ENCODE measurements around the gene GRM8. TPM values are rescaled to one million over a fixed set of nuclear protein-coding genes. Genes with fewer than 3 reads are reported as not detected.

The GRM8 gene
- total and polyA plus RNA-seq, 9 of the 15 experiments (the other 6 are each of a cell fraction or from before 2014, with no cell fraction given) = 0.13 TPM; not detected in 7

DNA sequence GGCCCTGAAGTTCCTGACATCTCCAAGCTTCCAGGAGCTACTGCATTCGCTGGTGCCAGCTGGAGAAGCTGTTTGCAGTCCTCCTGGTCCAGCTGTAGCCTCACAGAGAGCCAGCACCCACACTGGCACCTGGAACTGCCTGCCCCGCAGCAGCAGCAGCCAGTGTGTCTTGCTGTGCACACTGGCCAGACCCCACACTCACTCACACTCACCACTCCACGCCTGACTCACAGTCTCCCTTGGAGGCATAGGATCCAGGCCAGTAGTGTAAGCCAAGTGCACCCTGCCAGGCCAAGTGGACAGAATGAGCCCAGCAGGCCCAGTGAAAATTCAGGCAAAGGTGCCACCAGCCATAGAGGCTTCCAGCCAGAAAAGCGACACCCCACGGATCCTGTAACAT is 566.3 kb downstream of the GRM8 start (continued):
- TF ChIP-seq, protein P1, sequence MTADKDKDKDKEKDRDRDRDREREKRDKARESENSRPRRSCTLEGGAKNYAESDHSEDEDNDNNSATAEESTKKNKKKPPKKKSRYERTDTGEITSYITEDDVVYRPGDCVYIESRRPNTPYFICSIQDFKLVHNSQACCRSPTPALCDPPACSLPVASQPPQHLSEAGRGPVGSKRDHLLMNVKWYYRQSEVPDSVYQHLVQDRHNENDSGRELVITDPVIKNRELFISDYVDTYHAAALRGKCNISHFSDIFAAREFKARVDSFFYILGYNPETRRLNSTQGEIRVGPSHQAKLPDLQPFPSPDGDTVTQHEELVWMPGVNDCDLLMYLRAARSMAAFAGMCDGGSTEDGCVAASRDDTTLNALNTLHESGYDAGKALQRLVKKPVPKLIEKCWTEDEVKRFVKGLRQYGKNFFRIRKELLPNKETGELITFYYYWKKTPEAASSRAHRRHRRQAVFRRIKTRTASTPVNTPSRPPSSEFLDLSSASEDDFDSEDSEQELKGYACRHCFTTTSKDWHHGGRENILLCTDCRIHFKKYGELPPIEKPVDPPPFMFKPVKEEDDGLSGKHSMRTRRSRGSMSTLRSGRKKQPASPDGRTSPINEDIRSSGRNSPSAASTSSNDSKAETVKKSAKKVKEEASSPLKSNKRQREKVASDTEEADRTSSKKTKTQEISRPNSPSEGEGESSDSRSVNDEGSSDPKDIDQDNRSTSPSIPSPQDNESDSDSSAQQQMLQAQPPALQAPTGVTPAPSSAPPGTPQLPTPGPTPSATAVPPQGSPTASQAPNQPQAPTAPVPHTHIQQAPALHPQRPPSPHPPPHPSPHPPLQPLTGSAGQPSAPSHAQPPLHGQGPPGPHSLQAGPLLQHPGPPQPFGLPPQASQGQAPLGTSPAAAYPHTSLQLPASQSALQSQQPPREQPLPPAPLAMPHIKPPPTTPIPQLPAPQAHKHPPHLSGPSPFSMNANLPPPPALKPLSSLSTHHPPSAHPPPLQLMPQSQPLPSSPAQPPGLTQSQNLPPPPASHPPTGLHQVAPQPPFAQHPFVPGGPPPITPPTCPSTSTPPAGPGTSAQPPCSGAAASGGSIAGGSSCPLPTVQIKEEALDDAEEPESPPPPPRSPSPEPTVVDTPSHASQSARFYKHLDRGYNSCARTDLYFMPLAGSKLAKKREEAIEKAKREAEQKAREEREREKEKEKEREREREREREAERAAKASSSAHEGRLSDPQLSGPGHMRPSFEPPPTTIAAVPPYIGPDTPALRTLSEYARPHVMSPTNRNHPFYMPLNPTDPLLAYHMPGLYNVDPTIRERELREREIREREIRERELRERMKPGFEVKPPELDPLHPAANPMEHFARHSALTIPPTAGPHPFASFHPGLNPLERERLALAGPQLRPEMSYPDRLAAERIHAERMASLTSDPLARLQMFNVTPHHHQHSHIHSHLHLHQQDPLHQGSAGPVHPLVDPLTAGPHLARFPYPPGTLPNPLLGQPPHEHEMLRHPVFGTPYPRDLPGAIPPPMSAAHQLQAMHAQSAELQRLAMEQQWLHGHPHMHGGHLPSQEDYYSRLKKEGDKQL (CRISPR knock-in tag; IDR thresholded peaks at IDR 0.05; ENCODE audit: borderline replicate concordance) = no peak
- TF ChIP-seq, protein P2, sequence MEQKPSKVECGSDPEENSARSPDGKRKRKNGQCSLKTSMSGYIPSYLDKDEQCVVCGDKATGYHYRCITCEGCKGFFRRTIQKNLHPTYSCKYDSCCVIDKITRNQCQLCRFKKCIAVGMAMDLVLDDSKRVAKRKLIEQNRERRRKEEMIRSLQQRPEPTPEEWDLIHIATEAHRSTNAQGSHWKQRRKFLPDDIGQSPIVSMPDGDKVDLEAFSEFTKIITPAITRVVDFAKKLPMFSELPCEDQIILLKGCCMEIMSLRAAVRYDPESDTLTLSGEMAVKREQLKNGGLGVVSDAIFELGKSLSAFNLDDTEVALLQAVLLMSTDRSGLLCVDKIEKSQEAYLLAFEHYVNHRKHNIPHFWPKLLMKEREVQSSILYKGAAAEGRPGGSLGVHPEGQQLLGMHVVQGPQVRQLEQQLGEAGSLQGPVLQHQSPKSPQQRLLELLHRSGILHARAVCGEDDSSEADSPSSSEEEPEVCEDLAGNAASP (IDR thresholded peaks at IDR 0.05) = no peak
- no peak for TF ChIP-seq GTF2F1 (IDR thresholded peaks at IDR 0.05; ENCODE audit: low read depth, low read length)
- no peak for TF ChIP-seq ASH1L (IDR thresholded peaks at IDR 0.05; ENCODE audit: borderline replicate concordance, low read depth, partially characterized antibody)
- no peak for TF ChIP-seq ZFP30 (CRISPR knock-in tag; IDR thresholded peaks at IDR 0.05; ENCODE audit: borderline replicate concordance)
- TF ChIP-seq RAD51 (IDR thresholded peaks at IDR 0.05; ENCODE audit: borderline replicate concordance, low read depth) = no peak
- TF ChIP-seq MAFF (IDR thresholded peaks at IDR 0.05; ENCODE audit: low read length) = no peak
- TF ChIP-seq ZNF239 (CRISPR knock-in tag; IDR thresholded peaks at IDR 0.05) = no peak
- TF ChIP-seq CCAR2 (IDR thresholded peaks at IDR 0.05; ENCODE audit: low read depth, low read length) = no peak
- no peak for TF ChIP-seq MEF2A (IDR thresholded peaks at IDR 0.05; ENCODE audit: control insufficient read depth, low read depth, low read length)
- TF ChIP-seq TOE1 (IDR thresholded peaks at IDR 0.05; ENCODE audit: borderline replicate concordance) = no peak
- no peak for TF ChIP-seq TOE1 (CRISPR knock-in tag; IDR thresholded peaks at IDR 0.05; ENCODE audit: borderline replicate concordance, low read depth)
- no peak for TF ChIP-seq PPARD (CRISPR knock-in tag; IDR thresholded peaks at IDR 0.05)
- no peak for TF ChIP-seq CHD2 (IDR thresholded peaks at IDR 0.05; ENCODE audit: low read depth, low read length)

Measured in K562 (cell line).